Measurements from ENCODE around the gene BCL2L15.

The BCL2L15 gene

GRCh38 chr1:113887402-113888175, at the start of gene BCL2L15:
Gene BCL2L15, minus strand, starts transcription at chr1:113887581. Its CDS starts 206 bp downstream, at chr1:113887375.
- no peak for DNase-seq

- no peak for DNase-seq
Measured at GRCh38 chr1:113937146-113937545, 49.8 kb upstream of the BCL2L15 start.

- DNase-seq, result no peak
Measured at GRCh38 chr1:113935970-113936369, 48.6 kb upstream of the BCL2L15 start.

GRCh38 chr1:113935176-113935575, 47.8 kb upstream of the BCL2L15 start:
- DNase-seq, result no peak

GRCh38 chr1:113934511-113935055, 47.2 kb upstream of the BCL2L15 start:
- DNase-seq, result no peak

GRCh38 chr1:113934006-113934405, 46.6 kb upstream of the BCL2L15 start:
- no peak for DNase-seq

- DNase-seq, result peak in 1 of 3 donors; percentile 34
Measured at GRCh38 chr1:113931451-113931851, 44.1 kb upstream of the BCL2L15 start.

- peak; percentile 56 to 83 (median 59) for DNase-seq
Measured at GRCh38 chr1:113930499-113931161, 43.2 kb upstream of the BCL2L15 start.

GRCh38 chr1:113929750-113930498, 42.5 kb upstream of the BCL2L15 start:
- peak; percentile 65 to 83 (median 75) for DNase-seq

- DNase-seq, result peak; percentile 94 to 97 (median 96)
Measured at GRCh38 chr1:113928941-113929749, 41.8 kb upstream of the BCL2L15 start, which contains the start of gene HIPK1. Gene HIPK1, plus strand, starts transcription at chr1:113929324.

GRCh38 chr1:113928187-113928930, 41.0 kb upstream of the BCL2L15 start:
- DNase-seq, result peak in 2 of 3 donors; percentile 45 to 54

GRCh38 chr1:113924473-113924872, 37.1 kb upstream of the BCL2L15 start:
- no peak for DNase-seq

- peak; percentile 37 to 61 (median 57) for DNase-seq
Measured at GRCh38 chr1:113922957-113923356, 35.6 kb upstream of the BCL2L15 start.

GRCh38 chr1:113918243-113918642, 30.9 kb upstream of the BCL2L15 start:
- DNase-seq, result no peak

- DNase-seq, result no peak
Measured at GRCh38 chr1:113917400-113918082, 30.2 kb upstream of the BCL2L15 start.

GRCh38 chr1:113916974-113917373, 29.6 kb upstream of the BCL2L15 start:
- DNase-seq, result no peak

GRCh38 chr1:113913887-113914664, 26.7 kb upstream of the BCL2L15 start:
- no peak for DNase-seq

GRCh38 chr1:113913312-113913668, 25.9 kb upstream of the BCL2L15 start:
- DNase-seq, result no peak

- no peak for DNase-seq
Measured at GRCh38 chr1:113912594-113913311, 25.4 kb upstream of the BCL2L15 start.
